GM21737 (cell line): ENCODE results near the gene ZNF883.

ENCODE experiments used
- ATAC-seq: cut with Tn5 transposase; IDR thresholded peaks from one replicate; pipeline ENCODE4 v1.9.1; 2021; ENCODE audit warnings: mild to moderate bottlenecking, moderate library complexity; ENCODE audit not compliant: unreplicated experiment

The ZNF883 gene

GRCh38 chr9:112921549-112921948 is 90.4 kb downstream of the ZNF883 start:
- no peak for ATAC-seq

GRCh38 chr9:112917987-112918362 is 94.0 kb downstream of the ZNF883 start:
- ATAC-seq, result no peak

GRCh38 chr9:112917047-112917986 is 94.7 kb downstream of the ZNF883 start:
- no peak for ATAC-seq

- no peak for ATAC-seq
Observed at GRCh38 chr9:112914524-112914923, 97.5 kb downstream of the ZNF883 start.

GRCh38 chr9:112913326-112913725 is 98.7 kb downstream of the ZNF883 start:
- no peak for ATAC-seq

GRCh38 chr9:112912636-112913035 is 99.4 kb downstream of the ZNF883 start:
- no peak for ATAC-seq

- ATAC-seq, result no peak
Observed at GRCh38 chr9:112911736-112912135, 100.3 kb downstream of the ZNF883 start.
